GM12878 (cell line): ENCODE data around the gene TRMT13. TPM values are rescaled to one million over a fixed set of nuclear protein-coding genes. Genes with fewer than 3 reads are reported as not detected.

Experiments
- BCLAF1 ChIP-seq: fragments of 450-650 bp; IDR thresholded peaks from 2 replicates; pipeline ENCODE4 v1.6.1; 2017; ENCODE audit warnings: antibody characterized with exemption, mild to moderate bottlenecking, moderate library complexity
- CBFB ChIP-seq: IDR thresholded peaks from 2 replicates; pipeline ENCODE4 v1.6.1; 2016; ENCODE audit warnings: antibody characterized with exemption, low read depth
- CUX1 ChIP-seq: IDR thresholded peaks from 2 replicates; pipeline ENCODE4 v1.6.1; 2012; ENCODE audit warnings: improper control_type of control experiment, low read depth, low read length; ENCODE audit not compliant: insufficient replicate concordance
- DPF2 ChIP-seq: fragments of 450-650 bp; IDR thresholded peaks from 2 replicates; pipeline ENCODE4 v1.6.1; 2017; ENCODE audit warnings: mild to moderate bottlenecking
- ETV6 ChIP-seq, 2 experiments: fragments of 450-650 bp in 1 of 2; IDR thresholded peaks in 1 of 2; conservative IDR thresholded peaks in 1 of 2; 2 replicates each; pipeline ENCODE4 v1.6.1; 2014; ENCODE audit warnings: antibody characterized with exemption in 1 of 2, borderline replicate concordance in 1 of 2, low read depth in 1 of 2, mild to moderate bottlenecking in 1 of 2, moderate library complexity in 1 of 2
- HDAC6 ChIP-seq: fragments of 200-600 bp; sonication (generic); IDR thresholded peaks from one replicate; pipeline ENCODE4 v1.8.0; 2017; ENCODE audit warnings: antibody characterized with exemption; ENCODE audit not compliant: unreplicated experiment
- IRF4 ChIP-seq: IDR thresholded peaks from 2 replicates; pipeline ENCODE4 v1.6.1; 2011; ENCODE audit warnings: low read depth, low read length
- IRF5 ChIP-seq: fragments of 450-650 bp; IDR thresholded peaks from 2 replicates; pipeline ENCODE4 v1.6.1; 2017; ENCODE audit warnings: borderline replicate concordance
- MYC ChIP-seq: IDR thresholded peaks from 2 replicates; pipeline ENCODE4 v1.6.1; 2011; ENCODE audit warnings: mild to moderate bottlenecking, low read length, moderate library complexity, inconsistent platforms; ENCODE audit not compliant: insufficient read depth, insufficient replicate concordance, insufficient read length, severe bottlenecking
- NR2C2 ChIP-seq: IDR thresholded peaks from 2 replicates; pipeline ENCODE4 v1.6.1; 2011; ENCODE audit warnings: borderline replicate concordance, low read depth; ENCODE audit not compliant: control insufficient read depth, insufficient read length
- PRDM15 ChIP-seq: fragments of 450-650 bp; formaldehyde crosslinking; IDR thresholded peaks from 2 replicates; pipeline ENCODE4 v1.4.0; 2020; ENCODE audit warnings: mild to moderate bottlenecking, moderate library complexity
- SIN3A ChIP-seq: IDR thresholded peaks from 2 replicates; pipeline ENCODE4 v1.6.1; 2012; ENCODE audit warnings: low read depth, low read length, improper control_type of control experiment
- SPI1 ChIP-seq: IDR thresholded peaks from 2 replicates; pipeline ENCODE4 v1.6.1; 2011; ENCODE audit warnings: low read depth, mild to moderate bottlenecking, low read length, moderate library complexity, borderline replicate concordance; ENCODE audit not compliant: insufficient read depth
- USF2 ChIP-seq: IDR thresholded peaks from 2 replicates; pipeline ENCODE4 v1.6.1; 2011; ENCODE audit warnings: low read depth, low read length, improper control_type of control experiment, borderline replicate concordance
- ZSCAN29 ChIP-seq: fragments of 450-650 bp; IDR thresholded peaks from 2 replicates; pipeline ENCODE4 v1.6.1; 2017; ENCODE audit warnings: mild to moderate bottlenecking, moderate library complexity
- polyA plus RNA-seq, 11 experiments: library from polyadenylated mRNA; depleted of rRNA in 4 of 11; unstranded in 6 of 11; stranded (reverse) in 5 of 11; fragments of >200 nt; fragmentation: Nextera tagmentation in 4 of 11; fragmentation: Illumina TruSeq in 1 of 11; extraction: Ambion mirVana in 4 of 11; extraction: Trizol in 1 of 11; gene quantifications; 1 replicate in 1 of 11; 2 replicates in 10 of 11; pipeline versions ENCODE4 v1.2.1 to v1.2.3, GENCODE V29; 2011 to 2016; ENCODE audit warnings: inconsistent platforms in 2 of 11, missing spikeins in 2 of 11, low read depth in 1 of 11
- total RNA-seq, 4 experiments: library from RNA; depleted of rRNA in 3 of 4; stranded (reverse); fragments of >200 nt in 3 of 4; fragmentation: Illumina TruSeq in 1 of 4; extraction: Trizol in 1 of 4; gene quantifications; 2 replicates each; pipeline versions ENCODE4 v1.2.1 to v1.2.3, GENCODE V29; 2013 to 2021

TRMT13 gene
- total and polyA plus RNA-seq, 10 of the 15 experiments (the other 5 are each of a cell fraction or from before 2014, with no cell fraction given): 13.7 to 26.6 (median 21.9) TPM

- no peak for TF ChIP-seq BCLAF1
- no peak for TF ChIP-seq MYC
- TF ChIP-seq IRF5: no peak
- peak in 1 of 2 experiments; percentile 54; a peak in 1 of 4 replicates for TF ChIP-seq ETV6 (conservative IDR thresholded peaks at IDR 0.05 in 1 of 2, IDR thresholded peaks at IDR 0.05 in 1 of 2; ENCODE audit: borderline replicate concordance in 1 of 2, low read depth in 1 of 2)
- TF ChIP-seq PRDM15: no peak
- peak; percentile 83 for TF ChIP-seq IRF4
- peak; percentile 95 for TF ChIP-seq SPI1
- TF ChIP-seq CBFB: no peak
- TF ChIP-seq CUX1: no peak
- no peak for TF ChIP-seq HDAC6
- TF ChIP-seq USF2: no peak
- TF ChIP-seq SIN3A: no peak
- 0 out of 2 replicates have a peak, but pooled peaks have one; percentile 62 for TF ChIP-seq DPF2
- no peak for TF ChIP-seq ZSCAN29
- no peak for TF ChIP-seq NR2C2
Measured at GRCh38 chr1:100152271-100152670, 19.3 kb downstream of the TRMT13 start (continued).
